Measurements from ENCODE around the gene PHLDB1. TPM values are rescaled to one million over a fixed set of nuclear protein-coding genes. Genes with fewer than 3 reads are reported as not detected.

Gene PHLDB1
- total RNA-seq, 1 experiment from 2014 or later: 36.2 TPM

DNA sequence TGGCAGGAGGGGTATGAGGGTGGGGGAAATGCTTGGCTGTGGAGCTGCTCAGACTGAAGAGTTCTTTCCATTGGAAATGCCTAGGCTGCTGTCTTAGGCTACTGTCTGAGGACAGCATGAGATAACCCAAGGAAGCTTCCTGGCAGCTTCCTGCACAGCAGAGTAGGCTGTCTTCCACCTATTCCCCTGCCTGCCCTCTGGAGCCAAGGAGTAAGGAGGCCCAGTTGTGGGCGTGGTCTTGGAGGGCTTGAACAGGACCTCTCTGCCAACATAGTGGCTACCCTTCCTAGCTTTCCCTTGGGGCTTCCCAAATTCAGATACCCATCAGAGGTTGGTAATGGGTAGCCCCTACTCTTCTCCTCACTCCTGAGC lies 25.9 kb downstream of the PHLDB1 start:
- no peaks in the 10 kb centered on the region for H3K9me3 ChIP-seq (ENCODE audit: control insufficient read depth in 1 of 2, insufficient read depth in 1 of 2, low read depth in 1 of 2, low read length in 2 of 2)
- no peak overlapping the region for H2AFZ ChIP-seq (ENCODE audit: low read depth, low read length, poor library complexity, severe bottlenecking)
- no peaks in the 10 kb centered on the region for H3K79me2 ChIP-seq (ENCODE audit: insufficient read depth, low read length)
- no peaks in the 10 kb centered on the region for H3K9me2 ChIP-seq (ENCODE audit: insufficient read depth)
- H3K27ac ChIP-seq (ENCODE audit: low read depth, low read length): no peak overlapping the region
- ChIA-PET RAD21 (ENCODE audit: low non-redundant PET in 1 of 2, low total read pairs in 2 of 2, uncharacterized antibody in 2 of 2, unreplicated experiment in 2 of 2) (no interaction called here), POLR2A (interaction anchor here (0.8 kb wide), 1 partner anchor 11 kb away, joined by 3 read pairs; no protein-coding TSS in a partner anchor), CTCF (no interaction called here)
- no peak overlapping the region for H3K4me2 ChIP-seq (ENCODE audit: low read length)
- H3K9ac ChIP-seq (ENCODE audit: low read length): no peak overlapping the region
- H3K4me1 ChIP-seq (ENCODE audit: control insufficient read depth in 1 of 2, insufficient read depth in 2 of 2, low read length in 2 of 2): peaks cover 9 to 42% of the 10 kb centered on the region in 2 experiments; a peak in 3 of 4 replicates
- H4K20me1 ChIP-seq (ENCODE audit: insufficient read depth): no peaks in the 10 kb centered on the region
- no peak for ATAC-seq
- BruUV-seq (replicated peaks): no TSS peak
- H3K27me3 ChIP-seq (ENCODE audit: insufficient read depth, low read length): no peaks in the 10 kb centered on the region
- no peak for DNase-seq (ENCODE audit: low read depth, low spot score)
- TF ChIP-seq, protein P1, sequence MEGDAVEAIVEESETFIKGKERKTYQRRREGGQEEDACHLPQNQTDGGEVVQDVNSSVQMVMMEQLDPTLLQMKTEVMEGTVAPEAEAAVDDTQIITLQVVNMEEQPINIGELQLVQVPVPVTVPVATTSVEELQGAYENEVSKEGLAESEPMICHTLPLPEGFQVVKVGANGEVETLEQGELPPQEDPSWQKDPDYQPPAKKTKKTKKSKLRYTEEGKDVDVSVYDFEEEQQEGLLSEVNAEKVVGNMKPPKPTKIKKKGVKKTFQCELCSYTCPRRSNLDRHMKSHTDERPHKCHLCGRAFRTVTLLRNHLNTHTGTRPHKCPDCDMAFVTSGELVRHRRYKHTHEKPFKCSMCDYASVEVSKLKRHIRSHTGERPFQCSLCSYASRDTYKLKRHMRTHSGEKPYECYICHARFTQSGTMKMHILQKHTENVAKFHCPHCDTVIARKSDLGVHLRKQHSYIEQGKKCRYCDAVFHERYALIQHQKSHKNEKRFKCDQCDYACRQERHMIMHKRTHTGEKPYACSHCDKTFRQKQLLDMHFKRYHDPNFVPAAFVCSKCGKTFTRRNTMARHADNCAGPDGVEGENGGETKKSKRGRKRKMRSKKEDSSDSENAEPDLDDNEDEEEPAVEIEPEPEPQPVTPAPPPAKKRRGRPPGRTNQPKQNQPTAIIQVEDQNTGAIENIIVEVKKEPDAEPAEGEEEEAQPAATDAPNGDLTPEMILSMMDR (IDR thresholded peaks at IDR 0.05 in 2 of 3, conservative IDR thresholded peaks at IDR 0.05 in 1 of 3; ENCODE audit: borderline replicate concordance in 1 of 3, insufficient read depth in 1 of 3, low read depth in 2 of 3, low read length in 2 of 3): no peak
- H3K36me3 ChIP-seq (ENCODE audit: control insufficient read depth in 1 of 2, insufficient read depth in 2 of 2, low read length in 2 of 2): peaks cover 5 to 9% of the 10 kb centered on the region in 2 experiments; a peak in 2 of 4 replicates
- intact Hi-C loops (cut with micrococcal nuclease): no loop called here
- H3K4me3 ChIP-seq (replicated peaks in 1 of 2; ENCODE audit: low read depth in 1 of 2, low read length in 2 of 2): no peak overlapping the region

DNA sequence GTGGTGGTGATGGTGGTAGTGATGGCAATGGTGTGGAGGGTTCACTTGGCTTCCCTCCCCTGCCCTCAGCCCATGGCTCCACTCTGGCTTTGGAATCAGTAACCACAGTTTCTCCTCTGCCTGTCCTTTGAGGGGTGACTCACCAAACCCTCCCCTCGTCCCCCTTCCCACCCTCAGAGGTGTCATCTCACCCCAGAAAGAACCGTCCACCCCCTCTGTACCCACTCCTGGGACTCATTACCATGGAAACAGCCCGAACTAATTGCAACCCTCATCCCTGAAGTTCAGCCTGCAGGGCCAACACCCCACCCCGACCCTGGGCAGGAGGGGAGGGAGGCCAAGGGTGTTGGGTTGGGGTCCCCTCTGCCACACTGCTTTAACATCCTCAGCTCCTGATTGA lies 26.6 kb downstream of the PHLDB1 start:
- no peaks in the 10 kb centered on the region for H4K20me1 ChIP-seq (ENCODE audit: insufficient read depth)
- H3K4me1 ChIP-seq (ENCODE audit: control insufficient read depth in 1 of 2, insufficient read depth in 2 of 2, low read length in 2 of 2): peaks cover 9 to 42% of the 10 kb centered on the region in 2 experiments; a peak in 3 of 4 replicates
- CTCF ChIA-PET: interaction anchor here (1.2 kb wide), 1 partner anchor 12 kb away, joined by 3 read pairs; no protein-coding TSS in a partner anchor
- peak overlapping the region; percentile 79 for H3K4me2 ChIP-seq (ENCODE audit: low read length)
- H3K9me3 ChIP-seq (ENCODE audit: control insufficient read depth in 1 of 2, insufficient read depth in 1 of 2, low read depth in 1 of 2, low read length in 2 of 2): no peaks in the 10 kb centered on the region
- peaks cover 1 to 2% of the 10 kb centered on the region in 2 experiments; a peak in 2 of 4 replicates for H3K36me3 ChIP-seq (ENCODE audit: control insufficient read depth in 1 of 2, insufficient read depth in 2 of 2, low read length in 2 of 2)
- no peak for TF ChIP-seq ZFX (IDR thresholded peaks at IDR 0.05)
- no peak for TF ChIP-seq EGR1 (IDR thresholded peaks at IDR 0.05; ENCODE audit: low read depth)
- no peak for TF ChIP-seq CEBPB (IDR thresholded peaks at IDR 0.05; ENCODE audit: low read depth)
- no peak for TF ChIP-seq POLR2A (IDR thresholded peaks at IDR 0.05; ENCODE audit: borderline replicate concordance, extremely low read depth, insufficient read depth, insufficient read length)
- no peak for TF ChIP-seq ATF3 (IDR thresholded peaks at IDR 0.05)
- TF ChIP-seq FOSL1 (IDR thresholded peaks at IDR 0.05; ENCODE audit: low read depth): no peak
- no peak for TF ChIP-seq TCF7L2 (IDR thresholded peaks at IDR 0.05; ENCODE audit: borderline replicate concordance, extremely low read depth, insufficient read depth, insufficient read length)
- TF ChIP-seq POLR2AphosphoS5 (IDR thresholded peaks at IDR 0.05; ENCODE audit: low read depth, low read length): no peak
- ATAC-seq (no peak), DNase-seq (ENCODE audit: low read depth, low spot score) (no peak)
- no peaks in the 10 kb centered on the region for H3K9me2 ChIP-seq (ENCODE audit: insufficient read depth)
- intact Hi-C loops (cut with micrococcal nuclease): no loop called here
- H2AFZ ChIP-seq (ENCODE audit: low read depth, low read length, poor library complexity, severe bottlenecking): no peak overlapping the region
- H3K27me3 ChIP-seq (ENCODE audit: insufficient read depth, low read length): no peaks in the 10 kb centered on the region
- POLR2A ChIA-PET: interaction anchor here (0.7 to 3.8 kb wide), 2 partner anchors 12 to 27 kb away, joined by 3 to 33 read pairs; partner anchors contain the start of gene PHLDB1
- H3K9ac ChIP-seq (ENCODE audit: low read length): peak overlapping the region; percentile 54; the same call in 1 of the 2 replicates
- H3K27ac ChIP-seq (ENCODE audit: low read depth, low read length): 0 out of 2 replicates have a peak overlapping the region, but pooled peaks have one; percentile 11
- RAD21 ChIA-PET (ENCODE audit: low non-redundant PET in 1 of 2, low total read pairs in 2 of 2, uncharacterized antibody in 2 of 2, unreplicated experiment in 2 of 2): no interaction called here
- BruUV-seq (replicated peaks): no TSS peak
- peak overlapping the region; percentile 33 to 50; a peak in 1 of 4 replicates for H3K4me3 ChIP-seq (replicated peaks in 1 of 2; ENCODE audit: low read depth in 1 of 2, low read length in 2 of 2)
- no peaks in the 10 kb centered on the region for H3K79me2 ChIP-seq (ENCODE audit: insufficient read depth, low read length)

Measured in HCT116 (cell line).